Fibroblast of pulmonary artery (primary cell): ENCODE data around the gene TPSAB1.

Experiments
- DNase-seq: peaks from one replicate; pipeline ENCODE4 v3.0.0-alpha.2; 2010; ENCODE audit warnings: low read depth
- H3K4me3 ChIP-seq: replicated peaks from 2 replicates; pipeline ENCODE4 v1.5.1; 2011; ENCODE audit warnings: low read depth, mild to moderate bottlenecking, control low read depth, low read length, moderate library complexity
- TF ChIP-seq, protein P1 (sequence below): IDR thresholded peaks from 2 replicates; pipeline ENCODE4 v1.5.1; 2011; ENCODE audit warnings: mild to moderate bottlenecking, control low read depth, low read length, inconsistent platforms; ENCODE audit errors: missing control alignments

The TPSAB1 gene

DNA sequence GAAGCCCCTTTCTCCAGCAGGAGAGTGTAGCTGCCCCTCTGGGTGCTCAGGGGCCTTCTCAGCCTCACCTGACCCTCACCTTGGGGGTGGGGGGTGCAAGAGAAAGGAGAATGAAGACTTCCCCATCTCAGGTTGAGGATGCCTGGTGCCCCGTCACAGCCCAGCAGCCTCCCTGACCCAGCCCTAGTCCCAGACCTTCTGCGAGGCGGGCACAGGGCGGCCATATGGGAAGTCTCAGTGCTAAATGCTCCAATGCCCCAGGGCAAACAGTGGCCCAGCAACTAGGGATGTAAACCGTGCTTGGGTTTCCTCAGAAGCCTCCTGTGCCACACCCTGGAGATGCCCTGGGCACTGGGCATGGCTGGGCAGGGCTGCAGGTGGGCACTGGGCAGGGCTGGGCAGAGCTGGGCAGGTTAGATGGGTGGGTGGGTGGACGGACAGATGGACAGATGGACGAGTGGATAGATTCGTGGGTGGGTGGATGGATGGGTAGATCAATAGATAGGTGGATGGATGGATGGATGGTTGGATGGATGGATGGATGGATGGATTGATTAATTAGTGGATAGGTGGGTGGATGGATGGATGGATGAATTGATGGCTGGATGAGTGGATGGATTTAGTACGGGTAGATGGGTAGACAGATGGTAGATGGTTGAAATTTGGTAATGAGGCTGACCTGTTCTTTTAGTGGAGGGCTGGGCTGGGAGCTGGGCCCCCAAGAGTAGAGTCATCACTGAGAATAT lies 32.1 kb downstream of the TPSAB1 start:
- DNase-seq, result no peak
- no peak overlapping the region for H3K4me3 ChIP-seq
- TF ChIP-seq, protein P1, sequence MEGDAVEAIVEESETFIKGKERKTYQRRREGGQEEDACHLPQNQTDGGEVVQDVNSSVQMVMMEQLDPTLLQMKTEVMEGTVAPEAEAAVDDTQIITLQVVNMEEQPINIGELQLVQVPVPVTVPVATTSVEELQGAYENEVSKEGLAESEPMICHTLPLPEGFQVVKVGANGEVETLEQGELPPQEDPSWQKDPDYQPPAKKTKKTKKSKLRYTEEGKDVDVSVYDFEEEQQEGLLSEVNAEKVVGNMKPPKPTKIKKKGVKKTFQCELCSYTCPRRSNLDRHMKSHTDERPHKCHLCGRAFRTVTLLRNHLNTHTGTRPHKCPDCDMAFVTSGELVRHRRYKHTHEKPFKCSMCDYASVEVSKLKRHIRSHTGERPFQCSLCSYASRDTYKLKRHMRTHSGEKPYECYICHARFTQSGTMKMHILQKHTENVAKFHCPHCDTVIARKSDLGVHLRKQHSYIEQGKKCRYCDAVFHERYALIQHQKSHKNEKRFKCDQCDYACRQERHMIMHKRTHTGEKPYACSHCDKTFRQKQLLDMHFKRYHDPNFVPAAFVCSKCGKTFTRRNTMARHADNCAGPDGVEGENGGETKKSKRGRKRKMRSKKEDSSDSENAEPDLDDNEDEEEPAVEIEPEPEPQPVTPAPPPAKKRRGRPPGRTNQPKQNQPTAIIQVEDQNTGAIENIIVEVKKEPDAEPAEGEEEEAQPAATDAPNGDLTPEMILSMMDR, result no peak

DNA sequence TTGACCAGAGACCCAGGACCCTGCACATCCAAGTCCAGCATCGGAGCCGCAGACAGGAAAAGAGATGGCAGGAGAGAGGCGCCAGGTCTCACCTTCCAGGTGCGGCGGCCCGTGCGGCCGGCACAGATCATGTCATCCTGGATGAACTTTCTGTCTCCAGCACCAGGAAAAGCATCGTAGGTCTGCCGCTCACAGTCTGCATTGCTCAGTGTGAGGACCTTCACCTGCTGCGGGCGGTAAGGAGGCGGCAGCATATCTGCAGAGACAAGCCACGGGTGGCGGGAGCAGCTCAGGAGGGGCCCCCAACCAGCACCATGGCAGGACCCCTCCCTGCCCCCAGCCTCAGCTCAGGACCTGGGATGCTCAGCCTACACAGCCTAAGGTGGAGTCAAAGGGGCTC lies 33.3 kb downstream of the TPSAB1 start:
- no peak overlapping the region for H3K4me3 ChIP-seq
- no peak for DNase-seq
- TF ChIP-seq, protein P1, result no peak

DNA sequence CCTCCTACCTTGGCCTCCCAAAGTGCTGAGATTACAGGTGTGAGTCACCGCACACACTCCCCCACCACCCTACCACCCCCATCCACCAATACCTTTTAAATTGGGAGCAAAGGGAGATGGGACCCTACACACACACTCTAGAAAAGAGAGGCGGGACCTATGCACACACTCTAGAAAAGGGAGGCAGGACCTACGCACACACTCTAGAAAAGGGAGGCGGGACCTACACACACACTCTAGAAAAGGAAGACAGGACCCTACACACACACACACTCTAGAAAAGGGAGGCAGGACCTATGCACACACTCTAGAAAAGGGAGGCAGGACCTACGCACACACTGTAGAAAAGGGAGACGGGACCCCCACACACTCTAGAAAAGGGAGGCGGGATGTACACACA lies 34.3 kb downstream of the TPSAB1 start:
- no peak overlapping the region for H3K4me3 ChIP-seq
- TF ChIP-seq, protein P1, result no peak
- DNase-seq, result no peak

DNA sequence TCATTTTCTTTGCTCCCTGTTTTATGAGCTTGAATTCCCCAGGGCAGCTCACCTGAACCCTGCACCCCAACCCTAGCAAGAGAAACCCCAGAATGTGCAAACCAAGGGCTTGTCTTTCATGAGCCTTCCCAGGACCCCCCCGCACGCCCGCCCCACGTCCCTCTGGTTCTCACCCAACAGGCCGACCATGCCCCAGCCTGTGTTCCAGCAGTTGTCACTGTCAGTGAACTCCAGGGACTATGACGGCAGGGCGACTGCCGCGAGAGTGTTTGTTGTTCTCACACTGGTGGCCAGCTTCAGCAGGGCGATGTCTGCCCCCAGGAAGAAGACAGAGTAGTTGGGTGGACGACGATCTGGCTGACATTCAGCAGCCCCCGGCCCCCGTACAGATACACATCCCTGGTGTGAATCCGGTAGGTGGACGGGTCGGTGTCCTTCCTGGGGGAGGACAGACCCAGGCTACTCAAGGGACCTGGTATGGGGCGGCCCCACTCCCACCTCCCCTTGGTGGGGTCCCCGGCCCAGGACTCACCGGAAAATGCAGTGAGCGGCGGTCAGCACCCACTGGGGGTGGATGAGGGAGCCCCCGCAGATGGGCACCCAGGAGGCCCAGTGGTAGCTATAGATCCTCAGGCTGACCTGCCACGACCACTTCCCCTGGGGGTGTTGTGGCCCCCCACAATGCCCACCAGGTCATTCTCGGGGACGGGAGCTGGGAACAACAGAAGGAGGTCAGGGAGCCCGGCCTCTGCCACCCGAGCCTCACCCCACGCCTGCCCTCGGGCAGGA lies 35.5 kb downstream of the TPSAB1 start:
- DNase-seq, result no peak
- TF ChIP-seq, protein P1, result no peak

DNA sequence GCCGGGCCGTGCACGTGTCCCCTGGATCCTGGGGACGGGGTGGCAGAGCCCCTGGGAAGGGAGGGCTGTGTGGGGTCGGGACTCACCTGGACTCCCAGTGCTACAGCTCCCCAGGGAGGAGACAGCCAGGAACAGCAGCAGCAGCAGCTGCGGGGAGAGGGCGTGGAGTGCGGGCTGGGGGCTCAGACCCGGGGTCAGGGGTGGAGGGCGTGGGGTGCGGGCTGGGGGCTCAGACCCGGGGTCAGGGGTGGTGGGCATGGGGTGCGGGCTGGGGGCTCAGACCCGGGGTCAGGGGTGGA lies 36.0 kb downstream of the TPSAB1 start:
- TF ChIP-seq, protein P1, result no peak
- no peak for DNase-seq
- H3K4me3 ChIP-seq, result no peak overlapping the region

More for the DNA sequence above, 35.5 kb downstream of the TPSAB1 start:
- no peak overlapping the region for H3K4me3 ChIP-seq

DNA sequence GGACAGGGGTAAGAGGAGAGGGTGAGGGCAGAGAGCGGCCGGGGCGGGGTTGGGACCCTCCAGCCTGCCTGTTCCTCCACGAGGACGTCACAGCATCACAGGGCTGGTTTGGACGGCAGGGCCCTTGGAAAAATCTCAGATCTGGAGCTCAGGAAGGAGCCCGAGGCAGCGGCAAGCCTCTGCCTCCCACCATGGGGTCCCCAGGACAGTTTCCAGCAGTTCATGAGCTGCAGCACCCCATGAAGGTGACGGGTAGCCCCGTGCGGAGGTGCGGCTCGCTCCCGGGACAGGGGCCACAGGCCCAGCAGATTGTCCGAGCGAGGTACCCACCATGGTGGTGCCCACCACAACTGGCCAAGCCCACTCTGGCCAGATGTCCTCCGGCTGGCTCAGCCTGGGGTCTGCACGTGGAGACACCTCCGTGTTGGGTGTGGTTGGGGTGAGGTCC lies 36.7 kb downstream of the TPSAB1 start:
- TF ChIP-seq, protein P1, result no peak
- H3K4me3 ChIP-seq, result no peak overlapping the region
- DNase-seq, result no peak
